Mesenchymal stem cell (in vitro differentiated cells and primary cell): ENCODE measurements around the gene PYGO2.

Experiments used
- DNase-seq: peaks from one replicate; pipeline ENCODE4 v3.0.0-alpha.2; 2013
- H2AFZ ChIP-seq: one replicate; pipeline ENCODE4 v1.6.1; 2013; ENCODE audit warnings: low read depth, mild to moderate bottlenecking, control low read depth, inconsistent platforms, low read length, moderate library complexity
- H2AK5ac ChIP-seq: 2 replicates; pipeline ENCODE4 v1.6.1; 2013; ENCODE audit warnings: low read length, moderate library complexity, mild to moderate bottlenecking, inconsistent platforms; ENCODE audit not compliant: severe bottlenecking
- H2BK120ac ChIP-seq: one replicate; pipeline ENCODE4 v1.6.1; 2013; ENCODE audit warnings: low read depth, mild to moderate bottlenecking, inconsistent platforms, low read length, moderate library complexity
- H2BK12ac ChIP-seq, 2 experiments: one replicate each; pipeline ENCODE4 v1.6.1; 2013; ENCODE audit warnings: inconsistent platforms in 2 of 2, low read length in 2 of 2, mild to moderate bottlenecking in 2 of 2, moderate library complexity in 2 of 2, control low read depth in 1 of 2
- H2BK15ac ChIP-seq: one replicate; pipeline ENCODE4 v1.6.1; 2013; ENCODE audit warnings: mild to moderate bottlenecking, low read depth, inconsistent platforms; ENCODE audit not compliant: poor library complexity, severe bottlenecking
- H2BK5ac ChIP-seq: 2 replicates; pipeline ENCODE4 v1.6.1; 2013; ENCODE audit warnings: low read depth, mild to moderate bottlenecking, low read length, control low read depth, inconsistent platforms; ENCODE audit not compliant: poor library complexity, severe bottlenecking
- H3K14ac ChIP-seq, 2 experiments: one replicate each; pipeline ENCODE4 v1.6.1; 2013; ENCODE audit warnings: inconsistent platforms in 2 of 2, low read length in 2 of 2, control low read depth in 1 of 2, mild to moderate bottlenecking in 1 of 2, moderate library complexity in 1 of 2
- H3K18ac ChIP-seq, 2 experiments: one replicate each; pipeline ENCODE4 v1.6.1; 2013; ENCODE audit warnings: inconsistent platforms in 2 of 2, low read length in 2 of 2, control low read depth in 1 of 2, low read depth in 1 of 2, mild to moderate bottlenecking in 1 of 2
- H3K23ac ChIP-seq, 2 experiments: one replicate each; pipeline ENCODE4 v1.6.1; 2013; ENCODE audit warnings: inconsistent platforms in 2 of 2, low read length in 2 of 2, mild to moderate bottlenecking in 2 of 2, moderate library complexity in 2 of 2, control low read depth in 1 of 2
- H3K27ac ChIP-seq: 2 replicates; pipeline ENCODE4 v1.5.1; 2013; ENCODE audit warnings: mild to moderate bottlenecking, moderate library complexity, low read length, control low read depth, inconsistent platforms; ENCODE audit not compliant: poor library complexity, severe bottlenecking
- H3K27me3 ChIP-seq, 2 experiments: 2 replicates each; pipeline versions ENCODE4 v1.6.1 to v1.7.0; 2013; ENCODE audit warnings: low read length in 2 of 2, mild to moderate bottlenecking in 2 of 2, moderate library complexity in 2 of 2, control low read depth in 1 of 2, inconsistent platforms in 1 of 2; ENCODE audit not compliant: control insufficient read depth in 1 of 2, insufficient read depth in 1 of 2
- H3K36me3 ChIP-seq, 2 experiments: 2 replicates each; pipeline versions ENCODE4 v1.6.1 to v1.7.0; 2013; ENCODE audit warnings: low read length in 2 of 2, control low read depth in 1 of 2, inconsistent platforms in 1 of 2, low read depth in 1 of 2, mild to moderate bottlenecking in 1 of 2; ENCODE audit not compliant: insufficient read depth in 2 of 2, control insufficient read depth in 1 of 2
- H3K4ac ChIP-seq, 2 experiments: one replicate each; pipeline ENCODE4 v1.6.1; 2013; ENCODE audit warnings: inconsistent platforms in 2 of 2, low read length in 2 of 2, mild to moderate bottlenecking in 2 of 2, moderate library complexity in 2 of 2, control low read depth in 1 of 2, low read depth in 1 of 2
- H3K4me1 ChIP-seq: 2 replicates; pipeline ENCODE4 v1.6.1; 2013; ENCODE audit warnings: low read depth, low read length, control low read depth; ENCODE audit not compliant: control insufficient read depth, insufficient read depth
- H3K4me2 ChIP-seq: 2 replicates; pipeline ENCODE4 v1.6.1; 2013; ENCODE audit warnings: low read length, mild to moderate bottlenecking, inconsistent platforms; ENCODE audit not compliant: poor library complexity, severe bottlenecking
- H3K4me3 ChIP-seq, 2 experiments: 2 replicates each; pipeline versions ENCODE4 v1.5.1 to v1.7.0; 2013; ENCODE audit warnings: low read length in 2 of 2, mild to moderate bottlenecking in 2 of 2, control low read depth in 1 of 2, low read depth in 1 of 2; ENCODE audit not compliant: insufficient read depth in 1 of 2
- H3K79me1 ChIP-seq: replicated peaks from 2 replicates; pipeline ENCODE4 v1.6.1; 2013; ENCODE audit warnings: mild to moderate bottlenecking, control low read depth, low read length, inconsistent platforms; ENCODE audit not compliant: poor library complexity, severe bottlenecking
- H3K9ac ChIP-seq: 2 replicates; pipeline ENCODE4 v1.7.0; 2013; ENCODE audit warnings: mild to moderate bottlenecking, low read length, moderate library complexity
- H3K9me3 ChIP-seq: 2 replicates; pipeline ENCODE4 v1.7.0; 2013; ENCODE audit warnings: mild to moderate bottlenecking, low read length; ENCODE audit not compliant: control insufficient read depth
- H4K8ac ChIP-seq: one replicate; pipeline ENCODE4 v1.6.1; 2013; ENCODE audit warnings: inconsistent platforms, mild to moderate bottlenecking, low read length, moderate library complexity
- H4K91ac ChIP-seq: one replicate; pipeline ENCODE4 v1.6.1; 2013; ENCODE audit warnings: mild to moderate bottlenecking, low read length, inconsistent platforms
- WGBS: methylation state at CpG from one replicate; pipeline ENCODE4 v1.1.7; 2013; ENCODE audit warnings: mixed read lengths; 5-methylcytosine and 5-hydroxymethylcytosine counted together

PYGO2 gene

GRCh38 chr1:154973344-154974101 lies 11.9 kb upstream of the PYGO2 start:
- Histone ChIP-seq H3K4me3 (peak overlapping the region; percentile 76 to 85), H3K4ac (peak overlapping the region; percentile 83 to 85), H2BK120ac (peak overlapping the region; percentile 87), H3K9ac (peak overlapping the region; percentile 98), H4K8ac (peak overlapping the region; percentile 57), H3K4me2 (peak overlapping the region; percentile 86), H3K27me3 (no peaks in the 10 kb centered on the region), H3K79me1 (no peaks in the 10 kb centered on the region), H3K36me3 (peaks cover 2 to 7% of the 10 kb centered on the region in 2 experiments), H3K4me1 (peaks cover 15% of the 10 kb centered on the region), H3K27ac (peak overlapping the region; percentile 100), H2BK5ac (peak overlapping the region; percentile 95), H2AK5ac (peak overlapping the region; percentile 95), H3K14ac (no peak overlapping the region), H3K9me3 (no peaks in the 10 kb centered on the region), H3K18ac (peak overlapping the region; percentile 28 to 96), H3K23ac (no peak overlapping the region), H2BK15ac (peak overlapping the region; percentile 15), H4K91ac (peak overlapping the region; percentile 78), H2BK12ac (no peak overlapping the region), H2AFZ (no peak overlapping the region)
- peak; percentile 99 for DNase-seq
- WGBS, result under 1% methylated on average over 26 of the region's 37 CpGs

- 4% methylated on average over 11 of the region's 18 CpGs for WGBS
- Histone ChIP-seq H3K27ac (peak overlapping the region; percentile 100), H3K4me2 (peak overlapping the region; percentile 64), H2BK120ac (peak overlapping the region; percentile 69), H3K14ac (peak overlapping the region in 1 of 2 experiments; percentile 89), H3K4me1 (peaks cover 22% of the 10 kb centered on the region), H2AK5ac (peak overlapping the region; percentile 100), H3K4me3 (peak overlapping the region in 1 of 2 experiments; percentile 85), H4K91ac (peak overlapping the region; percentile 91), H3K79me1 (no peaks in the 10 kb centered on the region), H2AFZ (no peak overlapping the region), H3K36me3 (peaks cover 9 to 10% of the 10 kb centered on the region in 2 experiments), H3K9me3 (no peaks in the 10 kb centered on the region), H2BK12ac (peak overlapping the region; percentile 15 to 94), H4K8ac (peak overlapping the region; percentile 93), H2BK5ac (peak overlapping the region; percentile 92), H3K27me3 (no peaks in the 10 kb centered on the region), H3K18ac (peak overlapping the region; percentile 93 to 98), H2BK15ac (peak overlapping the region; percentile 30), H3K9ac (peak overlapping the region; percentile 98), H3K23ac (peak overlapping the region in 1 of 2 experiments; percentile 31), H3K4ac (peak overlapping the region; percentile 51 to 97)
- peak; percentile 97 for DNase-seq
Measured at GRCh38 chr1:154972517-154973343, 11.1 kb upstream of the PYGO2 start.

- H3K18ac ChIP-seq, result peak overlapping the region; percentile 49 to 94
- no peak overlapping the region for H2AFZ ChIP-seq
- no peak overlapping the region for H3K14ac ChIP-seq
- H2AK5ac ChIP-seq, result peak overlapping the region; percentile 62
- H3K36me3 ChIP-seq, result peaks cover 15 to 16% of the 10 kb centered on the region in 2 experiments
- peak overlapping the region; percentile 15 to 94 for H2BK12ac ChIP-seq
- H2BK15ac ChIP-seq, result peak overlapping the region; percentile 15
- H4K91ac ChIP-seq, result peak overlapping the region; percentile 34
- peak overlapping the region; percentile 8 for H4K8ac ChIP-seq
- H3K9ac ChIP-seq, result peak overlapping the region; percentile 98
- peak overlapping the region; percentile 53 for H3K4me2 ChIP-seq
- DNase-seq, result no peak
- peak overlapping the region; percentile 8 for H2BK120ac ChIP-seq
- peak overlapping the region; percentile 100 for H3K27ac ChIP-seq
- H3K4me1 ChIP-seq, result peaks cover 27% of the 10 kb centered on the region
- peak overlapping the region in 1 of 2 experiments; percentile 85 for H3K4me3 ChIP-seq
- no peaks in the 10 kb centered on the region for H3K79me1 ChIP-seq
- peak overlapping the region; percentile 3 for H2BK5ac ChIP-seq
- WGBS, result no CpG with 5 or more reads among the region's 3 CpGs
- no peaks in the 10 kb centered on the region for H3K9me3 ChIP-seq
- peak overlapping the region in 1 of 2 experiments; percentile 79 for H3K4ac ChIP-seq
- no peaks in the 10 kb centered on the region for H3K27me3 ChIP-seq
- no peak overlapping the region for H3K23ac ChIP-seq
Measured at GRCh38 chr1:154972213-154972516, 10.6 kb upstream of the PYGO2 start.
